NB4 (cell line): ENCODE results near the gene SELENOI.

Experiments
- DNase-seq: peaks from one replicate; pipeline ENCODE4 v3.0.0; 2010; ENCODE audit warnings: low read depth
- H3K4me3 ChIP-seq: one replicate; pipeline ENCODE4 v1.5.1; 2011; ENCODE audit warnings: mild to moderate bottlenecking, low read depth, low read length, moderate library complexity
- CTCF ChIP-seq: IDR thresholded peaks from one replicate; pipeline ENCODE4 v1.5.1; 2012; ENCODE audit warnings: low read depth, low read length
- MYC ChIP-seq: IDR thresholded peaks from 2 replicates; pipeline ENCODE4 v1.6.1; 2011; ENCODE audit warnings: low read depth, low read length
- POLR2A ChIP-seq: IDR thresholded peaks from 2 replicates; pipeline ENCODE4 v1.6.1; 2011; ENCODE audit warnings: mild to moderate bottlenecking; ENCODE audit not compliant: insufficient read length; ENCODE audit errors: extremely low read depth
- TF ChIP-seq, protein P1 (sequence below): IDR thresholded peaks from 2 replicates; pipeline ENCODE4 v1.6.1; 2011; ENCODE audit warnings: low read depth, low read length

SELENOI gene

GRCh38 chr2:26435106-26435505, 89.2 kb downstream of the SELENOI start:
- DNase-seq = no peak
- no peak overlapping the region for H3K4me3 ChIP-seq
- no peak for TF ChIP-seq CTCF
- no peak for TF ChIP-seq MYC

- DNase-seq = no peak
- no peak for TF ChIP-seq POLR2A
- TF ChIP-seq, protein P1, sequence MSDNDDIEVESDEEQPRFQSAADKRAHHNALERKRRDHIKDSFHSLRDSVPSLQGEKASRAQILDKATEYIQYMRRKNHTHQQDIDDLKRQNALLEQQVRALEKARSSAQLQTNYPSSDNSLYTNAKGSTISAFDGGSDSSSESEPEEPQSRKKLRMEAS = no peak
- no peak for TF ChIP-seq CTCF
- TF ChIP-seq MYC = no peak
Measured at GRCh38 chr2:26438526-26438925, 92.6 kb downstream of the SELENOI start.

DNA sequence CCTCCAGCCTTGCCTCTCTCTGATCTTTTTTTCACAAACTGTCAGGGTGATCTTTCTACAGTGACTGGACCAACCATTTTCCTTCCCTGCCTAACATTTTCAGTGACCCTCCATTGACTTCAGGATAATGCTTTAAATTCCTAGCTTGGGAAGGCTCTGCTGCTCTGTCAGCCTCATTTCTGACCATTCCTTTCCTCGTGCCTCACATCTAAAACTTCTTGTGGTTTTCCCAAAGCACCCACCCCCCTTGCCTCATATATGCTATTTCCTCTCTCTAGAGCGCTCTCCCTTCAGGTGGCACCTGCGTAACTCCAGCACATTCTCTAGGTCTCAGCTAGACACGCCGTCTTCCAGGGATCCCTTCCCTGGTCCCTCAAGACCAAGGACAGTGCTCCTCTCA, 93.0 kb downstream of the SELENOI start:
- no peak for DNase-seq
- TF ChIP-seq, protein P1 = no peak
- no peak for TF ChIP-seq POLR2A
- TF ChIP-seq CTCF = no peak
- no peak for TF ChIP-seq MYC
- H3K4me3 ChIP-seq = no peak overlapping the region

More at GRCh38 chr2:26438526-26438925, 92.6 kb downstream of the SELENOI start:
- H3K4me3 ChIP-seq = no peak overlapping the region

DNA sequence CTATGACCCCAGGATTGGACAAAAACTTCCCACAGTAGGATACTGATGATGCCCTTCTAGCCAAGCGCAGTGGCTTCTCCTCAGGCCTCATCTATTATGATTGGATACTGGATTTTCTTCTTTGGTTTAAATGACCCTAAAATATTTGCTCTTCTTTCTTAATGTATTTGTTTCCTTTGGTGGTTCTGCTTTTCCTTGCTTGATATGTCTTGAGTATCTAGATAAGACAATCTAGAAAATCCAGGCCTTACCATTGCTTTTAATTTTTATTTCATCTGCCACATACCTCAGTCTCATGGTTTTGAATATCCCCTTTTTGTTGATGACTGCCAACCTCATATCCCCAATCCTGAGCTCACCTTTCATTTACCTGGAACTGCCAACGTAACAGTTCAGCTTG, 96.4 kb downstream of the SELENOI start:
- TF ChIP-seq, protein P1 = no peak
- TF ChIP-seq POLR2A = no peak
- TF ChIP-seq MYC = no peak
- TF ChIP-seq CTCF = no peak
- no peak overlapping the region for H3K4me3 ChIP-seq
- DNase-seq = no peak

- no peak for DNase-seq
- no peak overlapping the region for H3K4me3 ChIP-seq
- no peak for TF ChIP-seq POLR2A
- TF ChIP-seq MYC = no peak
- no peak for TF ChIP-seq CTCF
- TF ChIP-seq, protein P1 = no peak
Measured at GRCh38 chr2:26442707-26443106, 96.8 kb downstream of the SELENOI start.

- TF ChIP-seq, protein P1 = no peak
- TF ChIP-seq MYC (no peak), POLR2A (no peak), CTCF (no peak)
- no peak for DNase-seq
- H3K4me3 ChIP-seq = no peak overlapping the region
Measured at GRCh38 chr2:26444236-26444635, 98.3 kb downstream of the SELENOI start.
